ENCODE measurements around the gene EVA1C.
"Not testable (repeated sequence)": the region's sequence is repeated elsewhere in the genome, so short reads cannot be mapped to it uniquely, and the experiment has no call there.

EVA1C gene

DNA sequence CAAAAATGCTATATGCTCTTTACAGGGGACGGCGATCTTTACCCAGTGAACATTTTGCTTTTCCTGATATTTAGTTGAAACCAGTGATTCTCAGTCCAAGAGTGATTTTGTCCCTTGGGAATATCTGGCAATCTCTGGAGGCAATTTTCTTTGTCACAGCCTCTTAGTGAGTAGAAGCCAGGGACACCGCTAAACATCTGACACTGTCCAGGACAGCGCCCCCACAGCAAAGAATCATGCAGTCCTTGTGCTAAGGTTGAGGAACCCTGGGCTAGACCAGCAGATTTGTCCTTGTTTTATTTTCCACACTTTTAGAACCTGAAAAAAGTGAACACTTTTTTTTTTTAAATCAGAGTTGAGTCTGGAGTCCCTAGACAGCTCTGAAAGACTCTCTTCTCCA lies 13.1 kb downstream of the EVA1C start:
- no peak for DNase-seq

DNA sequence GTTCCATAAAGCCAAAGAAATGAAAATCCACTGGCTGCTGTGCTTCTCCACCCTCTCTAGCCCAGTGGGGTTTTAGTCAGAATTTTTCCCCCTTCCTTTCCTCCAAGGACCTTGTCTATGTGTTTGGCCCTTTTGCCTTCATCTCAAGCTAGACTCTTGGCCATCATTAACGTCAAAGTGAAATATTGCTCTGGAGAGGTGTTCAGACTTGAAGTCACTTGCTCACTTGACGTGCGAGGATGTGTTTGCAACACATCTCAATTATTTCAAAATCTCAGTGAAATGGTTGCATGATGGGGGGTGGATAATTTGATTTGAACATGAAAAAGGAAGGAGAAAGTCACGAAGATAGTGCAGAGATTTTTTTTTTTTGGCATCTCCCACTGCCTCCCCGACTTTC lies 13.6 kb downstream of the EVA1C start:
- no peak for DNase-seq

DNA sequence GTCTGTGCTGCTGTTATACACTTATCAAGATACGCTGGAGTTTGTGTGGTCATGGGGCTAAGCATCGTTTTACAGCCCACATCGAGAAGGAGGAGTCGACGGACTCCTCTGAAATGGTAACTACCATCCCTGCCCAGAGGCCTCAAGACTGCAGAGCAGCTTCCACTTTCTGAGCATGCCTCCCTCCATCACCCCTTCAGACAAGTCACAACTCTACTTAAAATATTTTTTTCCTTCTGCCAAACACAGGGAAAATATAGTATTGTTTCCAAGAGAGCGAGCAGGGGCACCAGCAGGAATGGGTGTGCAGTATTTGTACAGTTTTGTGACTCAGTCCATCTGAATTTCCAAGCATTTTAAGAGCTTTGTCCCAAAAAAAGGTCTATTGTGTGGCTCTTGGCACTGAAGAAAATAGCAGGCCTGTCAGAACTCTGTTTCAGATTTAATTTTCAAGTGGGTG lies 14.1 kb downstream of the EVA1C start:
- DNase-seq, result no peak

DNA sequence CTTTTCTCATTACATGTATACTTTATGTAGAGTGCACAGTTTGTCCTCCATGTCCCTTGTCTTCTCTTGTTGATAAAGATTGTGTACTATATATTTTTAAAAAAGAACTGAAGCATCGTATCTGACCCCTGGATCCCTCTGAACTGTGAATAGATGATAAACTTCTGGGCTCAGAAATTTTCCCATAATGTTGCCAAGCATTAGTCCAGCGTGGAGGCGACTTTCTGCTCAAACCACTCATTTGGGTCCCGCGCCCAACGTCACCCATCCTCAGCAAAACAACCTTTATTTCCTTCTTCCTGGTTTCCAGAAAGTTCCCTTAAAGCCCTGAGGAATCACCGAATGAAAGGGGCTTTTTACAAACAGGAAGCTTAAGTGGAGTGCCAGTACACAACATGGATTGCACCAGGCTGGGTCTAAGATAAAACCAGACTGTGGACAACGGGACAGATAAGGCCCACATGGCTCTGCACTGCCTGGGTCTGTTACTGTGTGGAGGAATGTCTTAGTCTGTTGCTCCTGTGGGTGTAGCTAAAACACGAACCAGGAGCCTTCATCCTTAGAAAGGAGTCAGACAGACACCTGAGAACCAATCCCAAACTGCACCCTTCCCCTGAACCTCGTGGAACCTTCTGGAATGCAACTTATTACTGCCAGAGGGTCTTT lies 15.6 kb downstream of the EVA1C start:
- no peak for DNase-seq

DNA sequence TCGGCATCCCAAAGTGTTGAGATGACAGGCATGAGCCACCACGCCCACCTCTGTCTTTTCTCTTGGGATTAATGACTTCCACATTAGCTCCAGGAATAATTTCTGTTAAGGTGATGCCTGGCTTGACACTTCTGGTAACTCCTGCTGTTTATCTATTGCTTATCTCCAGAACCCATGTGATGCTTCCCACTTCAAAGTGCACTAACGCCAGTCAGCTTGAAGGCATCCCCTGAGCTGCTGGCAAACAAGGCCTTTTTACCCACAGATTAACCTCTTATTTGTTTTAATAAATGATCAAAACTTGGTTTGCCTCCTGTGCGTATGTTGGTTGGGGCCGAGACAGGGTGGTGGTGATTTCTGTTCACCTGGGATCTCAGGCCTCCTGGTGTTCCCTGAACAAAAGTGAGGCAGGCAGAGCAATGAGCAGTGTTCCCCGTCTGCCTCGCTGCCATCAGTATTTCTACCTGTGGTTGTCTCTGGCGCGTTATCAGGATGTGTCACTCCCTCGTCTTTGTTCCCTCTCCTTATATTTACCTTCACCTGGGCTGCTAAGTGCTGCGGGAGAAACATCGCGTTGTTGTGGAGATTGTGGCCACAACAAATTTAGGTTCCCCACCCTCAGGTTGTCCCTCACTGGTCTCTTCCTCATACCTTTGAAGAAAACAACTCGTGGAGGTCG lies 20.6 kb downstream of the EVA1C start:
- DNase-seq, result not testable (repeated sequence)

- DNase-seq, result no peak
Measured at GRCh38 chr21:32437729-32438128, 25.2 kb downstream of the EVA1C start.

DNA sequence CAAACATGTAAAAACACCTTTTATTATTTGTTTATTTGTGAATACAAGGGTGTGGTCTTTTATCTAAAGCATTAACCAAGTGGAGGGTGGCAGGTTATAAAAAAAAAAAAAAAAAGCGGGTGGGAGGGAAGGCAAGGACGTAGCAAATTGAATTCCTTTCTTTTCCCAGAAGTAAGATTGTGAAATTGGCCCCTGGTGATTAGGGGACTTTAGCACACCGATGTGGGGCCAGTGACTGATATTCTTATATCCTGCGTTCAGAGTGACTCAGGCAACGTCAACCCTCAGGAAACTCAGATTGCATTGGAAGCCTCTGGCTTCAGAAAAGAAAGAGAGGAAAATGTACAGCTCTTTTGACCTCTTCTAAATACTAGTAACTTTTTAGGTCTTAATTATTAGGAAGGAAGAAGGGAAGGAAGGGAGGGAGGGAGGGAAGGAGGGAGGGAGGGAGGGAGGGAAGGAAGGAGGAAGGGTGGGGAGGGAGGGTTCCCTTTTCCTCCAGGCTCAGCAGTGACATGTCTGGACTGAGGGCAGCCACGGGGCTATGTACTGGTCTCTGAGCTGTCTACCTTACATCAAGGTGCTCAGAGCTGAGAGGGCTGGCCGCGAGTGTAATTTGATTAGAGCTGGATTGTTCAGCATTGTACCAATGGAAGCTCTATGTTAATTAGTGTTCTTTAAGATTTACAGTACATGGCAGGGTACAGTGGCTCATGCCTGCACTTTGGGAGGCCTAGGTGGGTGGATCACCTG lies 30.2 kb downstream of the EVA1C start:
- DNase-seq, result no peak

- no peak for DNase-seq
Measured at GRCh38 chr21:32445101-32445500, 32.6 kb downstream of the EVA1C start.

- not testable (repeated sequence) for DNase-seq
Measured at GRCh38 chr21:32446440-32446839, 33.9 kb downstream of the EVA1C start.

GRCh38 chr21:32447224-32447623 lies 34.7 kb downstream of the EVA1C start:
- no peak for DNase-seq

GRCh38 chr21:32448803-32449594 lies 36.5 kb downstream of the EVA1C start:
- DNase-seq, result no peak

DNA sequence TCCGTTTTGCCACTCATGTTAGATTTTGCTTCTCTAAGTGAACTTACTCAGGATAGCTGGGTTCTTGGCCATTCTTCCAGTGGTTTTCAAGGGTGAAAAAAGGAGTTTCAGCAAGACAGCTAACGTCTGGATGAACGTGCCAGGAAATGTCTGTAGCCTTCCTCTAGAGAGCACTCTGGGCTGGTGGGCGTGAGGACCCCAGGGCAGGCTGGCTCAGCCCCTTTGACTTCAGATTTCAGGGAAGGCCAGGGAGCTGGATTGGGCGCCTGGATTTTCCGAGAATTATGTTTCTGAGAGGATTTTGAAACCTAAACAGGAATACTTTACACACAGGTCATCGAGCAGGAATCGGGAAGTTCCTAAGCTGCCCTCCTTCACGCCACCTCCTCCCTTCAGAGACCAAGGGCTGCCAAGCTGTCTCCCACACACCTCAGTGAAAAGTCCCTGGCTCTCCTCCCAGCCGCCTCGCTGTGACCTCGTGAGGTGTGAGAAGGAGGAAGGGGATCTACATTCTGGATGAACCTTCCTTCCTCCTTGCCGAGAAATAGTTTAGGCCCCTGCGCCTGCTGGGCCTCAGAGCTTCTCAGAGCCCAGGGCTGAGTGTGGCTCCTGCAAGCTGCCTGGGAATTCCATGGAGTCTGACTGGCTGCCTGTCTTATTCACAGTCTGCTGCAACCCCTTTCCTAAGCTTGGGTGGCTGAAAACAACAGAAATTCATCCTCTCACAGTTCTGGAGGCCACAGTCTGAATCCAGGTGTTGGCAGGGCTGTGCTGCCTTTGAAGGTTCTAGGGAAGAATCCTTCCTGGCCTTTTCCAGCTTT lies 38.6 kb downstream of the EVA1C start:
- not testable (repeated sequence) for DNase-seq

DNA sequence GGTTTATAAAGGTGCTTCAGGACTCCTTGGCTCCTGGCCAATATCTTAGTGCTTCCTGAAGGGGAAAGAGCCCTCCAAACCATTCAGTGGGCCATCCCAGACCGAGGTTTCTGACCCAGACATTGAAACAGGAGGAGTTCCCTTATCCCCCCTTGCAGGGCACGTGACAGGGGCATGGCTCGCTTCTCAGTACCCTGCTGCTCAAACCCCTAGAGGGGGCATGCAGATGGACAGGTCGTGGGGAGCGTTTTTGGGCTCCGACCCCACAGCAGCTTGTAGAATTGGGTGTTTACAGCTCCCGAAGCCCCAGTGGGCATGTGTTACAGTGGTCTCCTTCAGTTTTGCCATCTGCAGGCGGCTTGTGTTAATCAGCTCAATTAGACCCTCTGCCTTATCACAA lies 39.7 kb downstream of the EVA1C start:
- DNase-seq, result not testable (repeated sequence)

DNA sequence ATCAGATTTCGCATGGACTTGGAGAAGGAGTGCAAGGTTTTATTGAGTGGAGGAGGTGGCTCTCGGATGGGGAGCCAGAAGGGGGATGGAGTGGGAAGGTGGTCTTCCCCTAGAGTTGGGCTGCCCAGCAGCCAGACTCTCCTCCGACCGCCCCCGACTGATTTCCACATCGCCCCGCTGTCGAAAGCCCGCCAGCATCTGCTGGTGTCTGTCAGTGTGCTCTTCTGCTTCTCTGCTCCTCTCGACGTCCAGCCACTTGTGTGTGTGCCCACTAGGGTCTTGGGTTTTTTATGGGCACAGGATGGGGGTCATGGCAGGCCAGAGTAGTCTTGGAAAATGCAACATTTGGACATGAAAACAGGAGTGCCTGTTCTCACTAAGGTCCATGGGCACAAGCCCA lies 40.1 kb downstream of the EVA1C start:
- DNase-seq, result no peak

GRCh38 chr21:32455548-32455947 lies 43.0 kb downstream of the EVA1C start:
- no peak for DNase-seq

DNA sequence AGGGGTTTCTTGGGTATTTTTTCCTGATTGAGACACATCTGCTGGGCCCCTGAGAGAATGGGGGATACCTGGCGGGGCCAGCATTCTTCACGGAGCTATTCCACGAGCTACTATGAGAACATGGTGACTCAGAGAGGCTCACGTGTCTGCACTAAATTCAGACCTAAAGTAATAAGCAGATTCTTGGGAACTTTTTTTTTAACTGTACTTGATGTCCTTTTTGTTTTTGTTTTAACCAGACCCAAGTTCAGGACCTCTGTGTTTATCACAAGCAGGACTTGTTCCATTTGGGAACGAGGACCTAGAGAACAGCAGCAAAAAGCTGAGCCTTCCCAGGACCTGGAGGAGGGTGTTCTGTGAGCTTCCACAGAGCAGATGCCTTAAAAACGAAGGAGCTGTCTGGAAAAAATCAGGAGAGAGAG lies 44.0 kb downstream of the EVA1C start:
- DNase-seq, result no peak

GRCh38 chr21:32457360-32457840 lies 44.9 kb downstream of the EVA1C start:
- no peak for DNase-seq

DNA sequence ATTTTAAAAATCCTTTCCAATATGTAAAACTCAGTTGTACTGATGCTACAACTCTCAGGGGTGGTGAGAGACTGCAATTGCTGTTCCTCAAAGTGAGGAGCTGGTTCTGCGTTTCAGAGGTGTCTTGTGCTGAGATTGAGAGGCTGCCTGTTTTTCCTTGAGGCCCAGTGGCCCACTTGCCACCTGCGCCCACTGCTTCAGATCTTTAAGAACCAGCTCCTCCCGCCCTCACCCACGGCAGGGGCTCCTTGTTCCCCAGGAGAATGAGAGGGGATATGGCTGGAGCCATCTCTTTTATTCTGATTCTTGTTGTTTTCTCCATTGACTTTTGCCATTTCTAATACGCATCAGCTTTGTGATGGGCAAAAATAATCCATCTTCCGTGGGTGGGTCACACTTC lies 45.5 kb downstream of the EVA1C start:
- no peak for DNase-seq

GRCh38 chr21:32459972-32460371 lies 47.5 kb downstream of the EVA1C start:
- no peak for DNase-seq

DNA sequence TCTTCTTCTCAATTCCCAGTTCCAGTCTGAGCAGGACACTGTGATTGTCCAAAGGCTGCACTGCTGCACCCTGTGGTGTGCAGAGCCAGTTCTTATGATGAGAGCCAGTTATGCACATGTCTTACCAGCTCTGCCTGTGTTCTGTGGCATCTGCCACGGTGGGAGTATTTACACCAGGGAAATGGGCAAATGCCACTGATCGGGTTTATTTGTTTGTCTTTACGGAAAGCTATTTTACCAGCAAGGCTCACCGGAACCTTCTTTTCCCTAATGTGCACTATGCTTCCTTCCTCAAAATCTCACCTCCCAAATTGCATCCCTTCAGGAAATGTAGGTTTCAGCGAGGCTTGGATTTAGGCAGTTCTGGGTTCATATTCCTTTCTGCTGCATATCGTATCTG lies 49.0 kb downstream of the EVA1C start:
- DNase-seq, result no peak

GRCh38 chr21:32462564-32462963 lies 50.1 kb downstream of the EVA1C start:
- DNase-seq, result not testable (repeated sequence)

DNA sequence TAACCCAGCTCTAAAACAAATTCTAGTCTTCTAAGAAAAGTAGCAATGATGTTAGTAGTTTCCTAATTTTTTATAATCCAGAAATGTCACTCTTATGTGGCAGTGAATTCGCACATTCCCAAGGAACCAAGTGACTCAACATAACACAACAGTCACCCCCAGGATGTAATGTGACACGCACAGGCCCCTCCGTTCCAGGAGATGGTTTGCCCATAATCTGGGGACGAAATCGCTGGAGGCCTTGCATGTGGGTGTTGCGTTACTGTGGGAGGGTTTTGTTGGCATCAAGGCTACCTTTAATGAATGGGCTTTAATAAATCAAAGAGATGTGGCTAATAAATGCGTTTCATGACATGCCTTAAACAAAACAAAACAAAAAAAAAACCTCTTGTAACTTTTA lies 50.9 kb downstream of the EVA1C start:
- no peak for DNase-seq

Data from NCI-H1048 (cell line).